Ovary (tissue), 9 donors: ENCODE measurements around the gene SRC. TPM values are rescaled to one million over a fixed set of nuclear protein-coding genes. Genes with fewer than 3 reads are reported as not detected.

Source experiments
- DNase-seq, 5 donors: peaks; one replicate each; pipeline ENCODE4 v3.0.0-alpha.2; 2019 to 2020
- H3K27ac ChIP-seq, 2 donors: fragments of 200-600 bp; one replicate each; pipeline versions ENCODE4 v1.5.1 to v1.8.0; 2019 to 2022
- H3K27me3 ChIP-seq: fragments of 200-600 bp; one replicate; pipeline ENCODE4 v1.8.0; 2022
- H3K36me3 ChIP-seq: fragments of 200-600 bp; sonication (generic); one replicate; pipeline ENCODE4 v1.5.1; 2019
- H3K4me1 ChIP-seq: one replicate; pipeline ENCODE4 v1.8.1; 2013; ENCODE audit warnings: mild to moderate bottlenecking, moderate library complexity; ENCODE audit not compliant: insufficient read depth
- H3K4me3 ChIP-seq: fragments of 200-600 bp; sonication (generic); one replicate; pipeline ENCODE4 v1.5.1; 2017
- H3K9me3 ChIP-seq, 2 donors: fragments of 200-600 bp in 1 of 2; sonication (generic) in 1 of 2; one replicate each; pipeline versions ENCODE4 v1.5.1 to v1.8.1; 2013 to 2019; ENCODE audit warnings: mild to moderate bottlenecking in 1 of 2, moderate library complexity in 1 of 2
- CTCF ChIP-seq, 3 donors: fragments of 450-650 bp in 2 of 3; fragments of 200-600 bp in 1 of 3; IDR thresholded peaks; one replicate each; pipeline versions ENCODE4 v1.5.1 to v1.8.0; 2016 to 2022; ENCODE audit warnings: antibody characterized with exemption in 3 of 3, mild to moderate bottlenecking in 1 of 3
- EP300 ChIP-seq: sonication (generic); formaldehyde crosslinking; IDR thresholded peaks from one replicate; pipeline ENCODE4 v1.6.1; 2017; ENCODE audit warnings: antibody characterized with exemption
- POLR2A ChIP-seq: fragments of 450-650 bp; IDR thresholded peaks from one replicate; pipeline ENCODE4 v1.6.1; 2017; ENCODE audit warnings: antibody characterized with exemption, mild to moderate bottlenecking, moderate library complexity
- WGBS, 3 donors: extraction: QIAGEN DNeasy Blood & Tissue Kit in 1 of 3; methylation state at CpG; one replicate each; pipeline versions ENCODE4 v1.1.5 to v1.1.7; 2013 to 2017; 5-methylcytosine and 5-hydroxymethylcytosine counted together
- intact Hi-C, 4 donors: fragments of 100-400 bp; cut with DNase I; formaldehyde crosslinking; loops; one replicate each; pipeline versions ENCODE4 v1.11.0 to v1.15.1; 2022 to 2023
- polyA plus RNA-seq, 2 donors: library from polyadenylated mRNA; stranded (reverse); fragments of 200-250 nt in 1 of 2; fragments of 350-450 nt in 1 of 2; fragmentation: Illumina TruSeq in 1 of 2; extraction: RNeasy Lipid Tissue Mini Kit (QIAGEN cat#74804) in 1 of 2; gene quantifications; one replicate each; pipeline ENCODE4 v1.2.3, GENCODE V29; 2013 to 2014
- total RNA-seq, 7 donors: library from RNA; depleted of rRNA in 2 of 7; stranded (reverse); fragments of >200 nt in 2 of 7; fragmentation: NEBNext Ultra II Directional in 3 of 7; extraction: Animal tissue kit (Norgen Biotek cat#: 25700) in 3 of 7; gene quantifications; one replicate each; pipeline versions ENCODE4 v1.1.0 to v1.2.4, GENCODE V29; 2016 to 2023
- donor health status: DM: no; HTN: no; CAD: no; lungs with moderate emphysema.
- donor health status: DM: no; HTN: no; CAD: no.
- donor health status: Bipolar disorder and iron deficiency.
- donor health status: DM: yes; HTN: yes; CAD: no.
- donor health status: DM: no; HTN: no; CAD: no.
- donor health status: DM: yes; HTN: yes; CAD: no.

SRC gene
- total and polyA plus RNA-seq, 9 donors, result 17.0 to 72.7 (median 34.7) TPM

GRCh38 chr20:37342231-37343177, 3.4 kb upstream of the SRC start:
- H3K27me3 ChIP-seq, result no peaks in the 10 kb centered on the region
- H3K9me3 ChIP-seq, result no peaks in the 10 kb centered on the region
- no peak for TF ChIP-seq POLR2A
- H3K4me1 ChIP-seq, result peaks cover 5% of the 10 kb centered on the region
- no peak overlapping the region for H3K27ac ChIP-seq
- intact Hi-C loops, result loop anchor here in 1 of 4 donors (10.0 kb wide), 1 partner anchor 48 kb away; no protein-coding TSS in a partner anchor
- peak in 2 of 5 donors; percentile 21 to 31 for DNase-seq
- WGBS, 3 donors, result 88 to 93% (median 89%) methylated on average over 4 of the region's 4 CpGs
- H3K4me3 ChIP-seq, result no peak overlapping the region
- no peaks in the 10 kb centered on the region for H3K36me3 ChIP-seq

GRCh38 chr20:37343212-37343993, 2.5 kb upstream of the SRC start:
- WGBS, 3 donors, result 77 to 82% (median 80%) methylated on average over 12 of the region's 12 CpGs
- H3K4me1 ChIP-seq, result peaks cover 5% of the 10 kb centered on the region
- intact Hi-C loops, result loop anchor here in 1 of 4 donors (10.0 kb wide), 1 partner anchor 49 kb away; no protein-coding TSS in a partner anchor
- TF ChIP-seq CTCF (IDR thresholded peaks at IDR 0.05) (no peak), POLR2A (no peak)
- H3K36me3 ChIP-seq, result no peaks in the 10 kb centered on the region
- no peaks in the 10 kb centered on the region for H3K9me3 ChIP-seq
- H3K27ac ChIP-seq, result no peak overlapping the region
- peak in 1 of 5 donors; percentile 30 for DNase-seq
- no peaks in the 10 kb centered on the region for H3K27me3 ChIP-seq
- H3K4me3 ChIP-seq, result no peak overlapping the region

- Histone ChIP-seq H3K9me3 (no peaks in the 10 kb centered on the region), H3K4me3 (no peak overlapping the region), H3K27me3 (no peaks in the 10 kb centered on the region), H3K36me3 (no peaks in the 10 kb centered on the region), H3K4me1 (peaks cover 5% of the 10 kb centered on the region), H3K27ac (no peak overlapping the region)
- 82 to 85% (median 84%) methylated on average over 4 of the region's 4 CpGs for WGBS, 3 donors
- intact Hi-C loops, result loop anchor here in 1 of 4 donors (10.0 kb wide), 1 partner anchor 49 kb away; no protein-coding TSS in a partner anchor
- DNase-seq, result no peak
- TF ChIP-seq EP300, result no peak
- no peak for TF ChIP-seq CTCF (IDR thresholded peaks at IDR 0.05)
- no peak for TF ChIP-seq POLR2A
Measured at GRCh38 chr20:37343994-37344355, 2.0 kb upstream of the SRC start.

GRCh38 chr20:37344506-37345338, 1.2 kb upstream of the SRC start:
- intact Hi-C loops, result loop anchor here in 1 of 4 donors (10.0 kb wide), 1 partner anchor 50 kb away; no protein-coding TSS in a partner anchor
- H3K36me3 ChIP-seq, result no peaks in the 10 kb centered on the region
- peak in 1 of 5 donors; percentile 34 for DNase-seq
- no peaks in the 10 kb centered on the region for H3K9me3 ChIP-seq
- H3K27ac ChIP-seq, result peak overlapping the region in 1 of 2 donors; percentile 95
- peaks cover 5% of the 10 kb centered on the region for H3K4me1 ChIP-seq
- WGBS, 3 donors, result 79 to 89% (median 87%) methylated on average over 10 of the region's 10 CpGs
- TF ChIP-seq CTCF (IDR thresholded peaks at IDR 0.05) (no peak), POLR2A (no peak), EP300 (no peak)
- no peaks in the 10 kb centered on the region for H3K27me3 ChIP-seq
- no peak overlapping the region for H3K4me3 ChIP-seq
